HepG2 (cell line): Measurements from ENCODE around the gene CYP27A1. TPM values are rescaled to one million over a fixed set of nuclear protein-coding genes. Genes with fewer than 3 reads are reported as not detected.

Experiments
- AKNA ChIP-seq: sonication (generic); formaldehyde crosslinking; IDR thresholded peaks from 2 replicates; pipeline ENCODE4 v1.4.0; 2020; ENCODE audit warnings: missing genetic modification reagents, borderline replicate concordance
- CENPT ChIP-seq: sonication (generic); formaldehyde crosslinking; IDR thresholded peaks from 2 replicates; pipeline ENCODE4 v1.8.0; 2022; ENCODE audit warnings: low read depth, mild to moderate bottlenecking, moderate library complexity, missing genetic modification reagents
- DDIT3 ChIP-seq: sonication (generic); formaldehyde crosslinking; IDR thresholded peaks from 2 replicates; pipeline ENCODE4 v1.4.0; 2020; ENCODE audit warnings: mild to moderate bottlenecking, missing genetic modification reagents
- FOXM1 ChIP-seq: sonication (generic); formaldehyde crosslinking; IDR thresholded peaks from 2 replicates; pipeline ENCODE4 v1.5.0; 2020; ENCODE audit warnings: missing genetic modification reagents
- FOXO4 ChIP-seq: sonication (generic); formaldehyde crosslinking; conservative IDR thresholded peaks from 2 replicates; pipeline ENCODE4 v1.8.1; 2023; ENCODE audit warnings: missing genetic modification reagents
- GATAD1 ChIP-seq: IDR thresholded peaks from 2 replicates; pipeline ENCODE4 v1.6.1; 2016; ENCODE audit warnings: missing genetic modification reagents, missing compliant biosample characterization
- GLI4 ChIP-seq: sonication (generic); formaldehyde crosslinking; IDR thresholded peaks from 2 replicates; pipeline ENCODE4 v1.5.1; 2020; ENCODE audit warnings: missing genetic modification reagents, mild to moderate bottlenecking, moderate library complexity, borderline replicate concordance
- MXD4 ChIP-seq: IDR thresholded peaks from 2 replicates; pipeline ENCODE4 v1.6.1; 2016; ENCODE audit warnings: mild to moderate bottlenecking, missing biosample characterization, missing genetic modification reagents
- NCOA5 ChIP-seq: sonication (generic); formaldehyde crosslinking; IDR thresholded peaks from 2 replicates; pipeline ENCODE4 v1.4.0; 2020; ENCODE audit warnings: missing genetic modification reagents
- PRDM15 ChIP-seq: sonication (generic); formaldehyde crosslinking; IDR thresholded peaks from 2 replicates; pipeline ENCODE4 v1.4.0; 2020; ENCODE audit warnings: missing genetic modification reagents
- RFX1 ChIP-seq: fragments of 450-650 bp; IDR thresholded peaks from 2 replicates; pipeline ENCODE4 v1.6.1; 2017
- RFX3 ChIP-seq: IDR thresholded peaks from 2 replicates; pipeline ENCODE4 v1.6.1; 2016; ENCODE audit warnings: missing biosample characterization, missing genetic modification reagents
- RNF2 ChIP-seq: fragments of 450-650 bp; conservative IDR thresholded peaks from 2 replicates; pipeline ENCODE4 v1.6.1; 2016; ENCODE audit warnings: low read depth
- SRY ChIP-seq: sonication (generic); formaldehyde crosslinking; IDR thresholded peaks from 2 replicates; pipeline ENCODE4 v1.8.0; 2022; ENCODE audit warnings: mild to moderate bottlenecking, missing genetic modification reagents
- YY1 ChIP-seq: IDR thresholded peaks from 2 replicates; pipeline ENCODE4 v1.6.1; 2011; ENCODE audit warnings: low read length, low read depth, moderate library complexity, mild to moderate bottlenecking; ENCODE audit not compliant: insufficient read depth, insufficient replicate concordance
- ZSCAN30 ChIP-seq: sonication (generic); formaldehyde crosslinking; IDR thresholded peaks from 2 replicates; pipeline ENCODE4 v1.5.0; 2020; ENCODE audit warnings: mild to moderate bottlenecking, missing genetic modification reagents
- ZSCAN5A ChIP-seq: sonication (generic); formaldehyde crosslinking; IDR thresholded peaks from 2 replicates; pipeline ENCODE4 v1.8.0; 2022; ENCODE audit warnings: mild to moderate bottlenecking, missing genetic modification reagents, borderline replicate concordance
- polyA plus RNA-seq, 8 experiments: library from polyadenylated mRNA; depleted of rRNA in 3 of 8; stranded (reverse) in 7 of 8; unstranded in 1 of 8; fragments of >200 nt; fragmentation: Illumina TruSeq in 4 of 8; extraction: Trizol in 4 of 8; gene quantifications; 2 replicates each; pipeline versions ENCODE4 v1.2.1 to v1.2.3, GENCODE V29; 2011 to 2016; ENCODE audit warnings: low read depth in 4 of 8, missing spikeins in 1 of 8, mixed read lengths in 1 of 8; ENCODE audit not compliant: insufficient read depth in 1 of 8
- total RNA-seq, 5 experiments: library from RNA; depleted of rRNA; stranded (reverse); fragments of >200 nt; fragmentation: Illumina TruSeq; extraction: Trizol; gene quantifications; 2 replicates each; pipeline ENCODE4 v1.2.3, GENCODE V29; 2016; ENCODE audit warnings: low read depth in 1 of 5

The CYP27A1 gene
- total and polyA plus RNA-seq, 2 of the 13 experiments (the other 11 are each of a cell fraction or from before 2014, with no cell fraction given): 157 to 266 TPM

- TF ChIP-seq ZSCAN5A (CRISPR knock-in tag) (no peak), ZSCAN30 (CRISPR knock-in tag) (no peak), DDIT3 (CRISPR knock-in tag) (no peak), GLI4 (peak; percentile 46; the same call in 1 of the 2 replicates), FOXO4 (CRISPR knock-in tag) (no peak), MXD4 (CRISPR knock-in tag) (peak; percentile 43; the same call in 1 of the 2 replicates), SRY (CRISPR knock-in tag) (no peak), RFX1 (no peak), AKNA (CRISPR knock-in tag) (no peak), NCOA5 (CRISPR knock-in tag) (no peak), PRDM15 (CRISPR knock-in tag) (no peak), GATAD1 (CRISPR knock-in tag) (peak; percentile 79; the same call in 1 of the 2 replicates), CENPT (CRISPR knock-in tag) (no peak), FOXM1 (CRISPR knock-in tag) (no peak), RFX3 (CRISPR knock-in tag) (peak; percentile 45; the same call in 1 of the 2 replicates), RNF2 (0 out of 2 replicates have a peak, but pooled peaks have one; percentile 33), YY1 (no peak)
These were observed 48.6 kb upstream of the CYP27A1 start (continued) for GRCh38 chr2:218733171-218734021.
